ENCODE results near the gene TCF7L1. TPM values are rescaled to one million over a fixed set of nuclear protein-coding genes. Genes with fewer than 3 reads are reported as not detected.

The TCF7L1 gene
- polyA plus RNA-seq, 1 experiment = 3.2 TPM

- TF ChIP-seq CTCF (IDR thresholded peaks at IDR 0.05; ENCODE audit: insufficient read depth, low read depth, low read length) = no peak
- Histone ChIP-seq H3K36me3 (ENCODE audit: control insufficient read depth, insufficient read depth, low read length) (no peaks in the 10 kb centered on the region; the same call in 1 of the 2 replicates), H3K27me3 (ENCODE audit: control insufficient read depth, insufficient read depth, low read length) (no peaks in the 10 kb centered on the region), H3K4me3 (ENCODE audit: low read depth, low read length) (no peak overlapping the region)
- no peak for DNase-seq (ENCODE audit: low read depth)
- POLR2A ChIA-PET = no interaction called here
- CTCF ChIA-PET = interaction anchor here (1.3 kb wide), 1 partner anchor 11 kb away, joined by 3 read pairs; no protein-coding TSS in a partner anchor
Measured at GRCh38 chr2:85244828-85245227, 111.6 kb downstream of the TCF7L1 start.

GRCh38 chr2:85245891-85246290 lies 112.7 kb downstream of the TCF7L1 start:
- no peak for TF ChIP-seq CTCF (IDR thresholded peaks at IDR 0.05; ENCODE audit: insufficient read depth, low read depth, low read length)
- DNase-seq (ENCODE audit: low read depth) = no peak
- Histone ChIP-seq H3K4me3 (ENCODE audit: low read depth, low read length) (no peak overlapping the region), H3K27me3 (ENCODE audit: control insufficient read depth, insufficient read depth, low read length) (no peaks in the 10 kb centered on the region), H3K36me3 (ENCODE audit: control insufficient read depth, insufficient read depth, low read length) (no peaks in the 10 kb centered on the region)
- ChIA-PET POLR2A (no interaction called here), CTCF (interaction anchor here (0.7 to 1.7 kb wide), 8 partner anchors 10 to 320 kb away, joined by 3 to 5 read pairs (median 3); no protein-coding TSS in a partner anchor)

GRCh38 chr2:85246348-85246747 lies 113.2 kb downstream of the TCF7L1 start:
- ChIA-PET POLR2A (no interaction called here), CTCF (interaction anchor here (0.7 to 1.7 kb wide), 8 partner anchors 11 to 320 kb away, joined by 3 to 5 read pairs (median 3); no protein-coding TSS in a partner anchor)
- no peak for DNase-seq (ENCODE audit: low read depth)
- no peaks in the 10 kb centered on the region for H3K36me3 ChIP-seq (ENCODE audit: control insufficient read depth, insufficient read depth, low read length)
- no peak overlapping the region for H3K4me3 ChIP-seq (ENCODE audit: low read depth, low read length)
- TF ChIP-seq CTCF (IDR thresholded peaks at IDR 0.05; ENCODE audit: insufficient read depth, low read depth, low read length) = no peak
- no peaks in the 10 kb centered on the region for H3K27me3 ChIP-seq (ENCODE audit: control insufficient read depth, insufficient read depth, low read length)

- H3K36me3 ChIP-seq (ENCODE audit: control insufficient read depth, insufficient read depth, low read length) = no peaks in the 10 kb centered on the region
- CTCF ChIA-PET = interaction anchor here (0.6 to 2.0 kb wide), 7 partner anchors 10 to 115 kb away, joined by 3 to 7 read pairs (median 5); partner anchors contain the start of gene TCF7L1
- POLR2A ChIA-PET = no interaction called here
- H3K27me3 ChIP-seq (ENCODE audit: control insufficient read depth, insufficient read depth, low read length) = no peaks in the 10 kb centered on the region
- no peak overlapping the region for H3K4me3 ChIP-seq (ENCODE audit: low read depth, low read length)
- no peak for DNase-seq (ENCODE audit: low read depth)
- TF ChIP-seq CTCF (IDR thresholded peaks at IDR 0.05; ENCODE audit: insufficient read depth, low read depth, low read length) = no peak
Measured at GRCh38 chr2:85247610-85248009, 114.4 kb downstream of the TCF7L1 start.

GRCh38 chr2:85248773-85249509 lies 115.7 kb downstream of the TCF7L1 start:
- DNase-seq (ENCODE audit: low read depth) = peak; percentile 94
- Histone ChIP-seq H3K27me3 (ENCODE audit: control insufficient read depth, insufficient read depth, low read length) (no peaks in the 10 kb centered on the region), H3K4me3 (ENCODE audit: low read depth, low read length) (no peak overlapping the region), H3K36me3 (ENCODE audit: control insufficient read depth, insufficient read depth, low read length) (no peaks in the 10 kb centered on the region)
- TF ChIP-seq CTCF (IDR thresholded peaks at IDR 0.05; ENCODE audit: insufficient read depth, low read depth, low read length) = no peak
- CTCF ChIA-PET = interaction anchor here (0.8 to 2.0 kb wide), 5 partner anchors 9 to 183 kb away, joined by 3 to 7 read pairs (median 5); partner anchors contain the start of gene TCF7L1
- POLR2A ChIA-PET = no interaction called here
